ENCODE results near the gene PRL.

Gene PRL

GRCh38 chr6:22290045-22290444 is 6.8 kb downstream of the PRL start:
- DNase-seq, result no peak

DNA sequence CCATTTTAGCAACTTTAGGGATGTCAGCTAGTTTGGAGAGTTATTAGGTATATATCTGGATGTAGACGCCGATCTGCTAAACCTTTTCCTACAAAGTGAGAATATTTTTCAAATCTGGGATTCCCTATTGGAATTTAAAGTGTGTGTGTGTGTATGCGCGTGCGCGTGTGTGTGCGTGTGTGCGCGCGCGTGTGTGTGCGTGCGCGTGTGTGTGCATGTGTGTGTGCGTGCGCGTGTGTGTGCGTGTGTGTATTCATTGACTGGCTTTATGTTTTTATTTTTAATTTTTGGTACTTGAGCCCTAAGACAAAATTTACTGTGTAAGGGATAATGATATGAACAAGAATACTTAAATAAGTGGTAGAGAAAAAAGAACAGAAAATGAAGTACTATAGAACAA is 8.1 kb downstream of the PRL start:
- no peak for DNase-seq

GRCh38 chr6:22284666-22285065 is 12.2 kb downstream of the PRL start:
- DNase-seq, result no peak

- DNase-seq, result no peak
Observed at GRCh38 chr6:22281341-22282085, 15.3 kb downstream of the PRL start.

DNA sequence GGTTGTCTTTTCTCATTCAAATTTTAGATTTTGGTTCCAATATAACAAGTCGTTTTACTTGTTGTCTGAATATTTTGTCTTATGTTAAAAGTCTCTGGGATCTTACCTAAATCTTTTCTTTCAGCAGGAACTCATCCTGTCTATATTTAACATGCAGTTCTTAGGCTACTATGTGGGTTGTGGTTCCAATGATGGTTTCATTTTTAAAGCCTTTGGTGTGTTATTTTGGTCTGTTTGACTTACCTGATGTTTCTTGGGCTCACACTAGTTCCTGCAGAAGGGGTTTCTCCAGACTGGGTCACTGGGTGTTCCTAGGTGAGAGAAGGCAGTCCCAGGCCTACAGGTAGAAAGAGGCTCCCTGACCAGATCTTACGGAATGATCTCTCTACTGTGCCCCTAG is 17.4 kb downstream of the PRL start:
- DNase-seq, result no peak

- DNase-seq, result no peak
Observed at GRCh38 chr6:22271081-22271480, 25.8 kb downstream of the PRL start.

GRCh38 chr6:22263748-22264147 is 33.1 kb downstream of the PRL start:
- DNase-seq, result no peak

GRCh38 chr6:22254886-22255285 is 42.0 kb downstream of the PRL start:
- peak; percentile 36 for DNase-seq

DNA sequence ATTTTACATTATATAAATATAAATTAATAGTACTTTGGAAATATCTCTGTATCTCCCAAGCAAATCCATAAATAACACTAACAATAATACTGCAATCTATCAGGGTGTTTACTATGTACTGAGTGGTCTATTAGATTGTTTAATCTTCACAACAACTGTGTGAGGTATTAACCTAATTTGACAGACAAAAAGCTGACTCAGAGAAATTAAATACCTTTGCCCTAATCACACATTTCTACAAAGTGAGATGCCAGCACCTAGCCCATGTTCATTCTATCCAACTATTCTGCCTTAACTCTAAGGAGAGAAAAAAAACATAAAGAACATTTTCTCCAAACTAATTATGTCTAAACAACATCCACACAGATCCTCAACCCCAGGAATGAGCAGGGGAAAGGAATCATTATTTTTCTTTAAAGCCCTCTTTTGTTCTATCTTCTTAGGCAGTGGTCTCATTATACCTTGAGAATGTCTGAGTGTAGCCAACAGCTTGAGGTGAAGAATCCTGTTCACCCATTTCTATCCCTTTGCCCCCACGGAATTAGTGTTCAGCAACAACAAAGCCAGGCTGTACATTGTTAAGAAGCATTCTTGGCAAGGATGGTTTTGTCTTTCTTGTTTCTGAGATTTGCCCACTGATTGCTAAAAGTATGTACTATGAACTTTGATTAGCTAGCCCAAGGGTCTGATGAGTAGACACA is 42.7 kb downstream of the PRL start:
- peak; percentile 20 for DNase-seq

GRCh38 chr6:22251348-22251747 is 45.5 kb downstream of the PRL start:
- DNase-seq, result no peak

DNA sequence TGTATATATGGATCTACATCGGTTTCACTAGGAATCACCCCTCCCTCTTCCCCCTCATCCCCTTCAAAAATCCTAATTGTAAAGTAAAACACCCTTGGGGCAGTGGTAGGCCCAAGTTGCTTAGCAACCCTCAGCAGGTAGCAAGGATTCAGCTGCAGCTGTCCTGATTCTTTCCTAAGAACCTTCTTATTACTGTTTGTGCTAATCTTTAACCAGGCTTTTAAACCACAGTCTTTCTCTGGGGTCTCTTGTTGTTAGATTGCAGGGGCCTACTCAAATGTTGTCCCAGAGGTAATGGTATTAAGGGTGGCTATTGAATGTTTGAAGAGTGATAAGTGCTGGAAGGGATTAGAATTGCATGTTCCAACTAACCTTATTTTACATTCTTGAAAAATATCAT is 46.4 kb downstream of the PRL start:
- DNase-seq, result peak; percentile 95

GRCh38 chr6:22249711-22250350 is 47.0 kb downstream of the PRL start:
- DNase-seq, result peak; percentile 90

DNA sequence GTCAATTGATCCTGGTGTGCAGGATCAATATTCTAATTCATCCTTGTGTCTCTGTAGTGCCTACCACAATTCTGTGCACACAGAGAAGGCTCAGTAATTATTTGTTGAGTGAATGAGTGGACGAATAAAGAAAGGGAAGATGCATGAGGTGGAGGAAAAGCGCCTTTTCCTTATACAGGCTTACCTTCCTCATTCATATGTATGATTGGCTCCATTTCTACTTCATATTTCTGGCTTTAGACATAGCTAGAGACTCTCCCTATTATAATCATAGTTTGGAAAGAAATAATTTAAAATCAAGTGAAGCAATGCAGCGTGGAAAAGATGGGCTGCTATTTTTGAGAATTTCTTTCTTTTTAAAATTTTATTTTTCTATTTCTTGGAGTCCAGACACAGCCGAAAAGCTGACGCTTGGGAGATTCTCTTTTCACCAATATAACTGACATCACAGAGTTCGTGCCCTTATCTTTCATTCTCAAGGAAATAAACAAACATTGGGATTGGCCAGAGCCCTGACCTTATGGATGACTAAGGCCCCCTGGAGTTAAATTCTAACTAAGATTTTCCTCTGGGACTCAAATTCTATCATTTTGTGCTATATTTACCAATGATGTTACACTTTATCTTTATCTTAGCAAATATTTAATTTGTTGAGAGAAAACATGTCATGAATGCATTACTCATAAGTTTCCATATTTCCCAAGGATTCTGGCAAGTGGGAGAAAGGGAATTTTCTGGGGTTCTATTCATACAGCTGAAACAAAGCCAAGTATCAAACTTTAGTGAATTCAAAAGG is 48.1 kb downstream of the PRL start:
- DNase-seq, result peak; percentile 40

DNA sequence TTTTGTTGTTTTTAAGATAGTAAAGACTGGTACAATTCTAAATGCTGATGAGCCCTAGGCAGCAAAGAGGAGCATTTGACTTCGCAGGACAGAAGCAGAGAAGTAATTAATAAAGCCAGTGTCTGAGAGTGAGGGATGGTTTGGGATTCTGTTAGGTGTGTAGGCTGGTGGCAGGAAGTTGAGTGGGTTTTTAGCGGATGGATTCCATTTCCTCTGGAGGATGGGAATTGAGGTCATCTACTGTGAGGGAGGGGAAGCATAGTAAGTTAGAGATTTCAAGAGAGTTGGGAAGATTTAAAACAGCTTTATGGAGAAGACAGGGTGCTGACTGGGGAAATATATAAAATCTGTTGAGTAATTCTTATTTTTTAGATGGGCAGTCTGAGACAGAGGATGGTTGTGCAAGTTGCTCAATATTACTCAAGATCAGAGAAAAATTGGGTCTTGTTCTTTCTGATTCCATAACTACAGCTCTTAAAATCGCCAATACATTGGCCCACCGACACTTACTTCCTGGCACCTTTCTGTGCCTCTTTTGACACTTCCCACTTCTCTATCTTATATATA is 48.8 kb downstream of the PRL start:
- DNase-seq, result no peak

DNA sequence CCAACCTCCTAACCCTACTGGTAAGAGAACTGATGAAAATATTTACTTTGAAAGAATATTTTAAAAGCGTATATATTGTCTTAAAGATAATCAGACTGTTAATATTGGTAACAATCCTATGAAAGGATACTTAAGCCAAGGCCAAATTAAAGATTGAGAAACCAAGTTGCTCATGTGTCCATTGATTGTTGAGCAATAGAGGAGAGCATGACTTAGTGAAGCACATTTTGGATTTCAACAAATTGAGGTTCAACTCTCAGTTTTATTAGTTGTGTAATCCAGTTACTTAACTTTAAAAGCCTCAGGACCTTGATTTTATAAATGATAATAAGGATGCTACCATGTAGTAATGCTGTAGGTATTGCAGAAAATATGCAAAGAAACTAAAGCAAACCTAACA is 56.8 kb downstream of the PRL start:
- no peak for DNase-seq

DNA sequence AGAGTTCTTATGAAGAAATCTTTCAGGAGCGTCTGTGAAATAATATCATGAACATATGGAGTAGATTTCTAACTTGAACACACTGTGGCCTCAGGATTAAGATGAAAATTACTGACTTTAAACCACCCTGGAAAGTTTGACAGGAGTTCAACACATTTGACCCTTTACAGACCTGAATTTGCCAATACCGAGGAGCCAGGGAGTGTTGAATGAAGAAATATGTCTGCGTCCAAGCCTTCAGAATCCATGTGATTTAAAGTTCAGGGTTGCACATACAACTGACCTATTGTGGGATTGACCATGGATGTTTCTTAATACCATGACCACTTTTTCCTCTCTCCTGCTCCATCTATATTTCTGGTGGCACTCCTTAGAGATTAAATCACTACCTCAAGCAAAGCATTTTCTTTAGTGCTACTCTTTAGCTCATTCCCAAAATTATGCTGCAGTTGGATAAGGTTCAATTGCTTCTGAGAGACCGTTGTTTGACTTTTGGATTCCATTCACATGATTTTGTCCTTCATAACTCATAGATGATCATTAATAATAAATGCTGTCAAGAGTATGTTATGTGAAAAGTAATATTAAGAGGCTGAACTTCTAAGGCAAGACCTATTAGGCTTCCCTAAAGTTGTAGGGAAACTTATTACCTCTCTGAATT is 57.4 kb downstream of the PRL start:
- DNase-seq, result no peak

- no peak for DNase-seq
Observed at GRCh38 chr6:22238861-22239260, 58.0 kb downstream of the PRL start.

GRCh38 chr6:22237526-22237925 is 59.3 kb downstream of the PRL start:
- no peak for DNase-seq
